GM19023 (cell line): ENCODE data around the gene CPSF4.

ENCODE experiments used
- ATAC-seq: cut with Tn5 transposase; IDR thresholded peaks from one replicate; pipeline ENCODE4 v1.9.1; 2021; ENCODE audit warnings: mild to moderate bottlenecking, moderate library complexity; ENCODE audit not compliant: unreplicated experiment

CPSF4 gene

DNA sequence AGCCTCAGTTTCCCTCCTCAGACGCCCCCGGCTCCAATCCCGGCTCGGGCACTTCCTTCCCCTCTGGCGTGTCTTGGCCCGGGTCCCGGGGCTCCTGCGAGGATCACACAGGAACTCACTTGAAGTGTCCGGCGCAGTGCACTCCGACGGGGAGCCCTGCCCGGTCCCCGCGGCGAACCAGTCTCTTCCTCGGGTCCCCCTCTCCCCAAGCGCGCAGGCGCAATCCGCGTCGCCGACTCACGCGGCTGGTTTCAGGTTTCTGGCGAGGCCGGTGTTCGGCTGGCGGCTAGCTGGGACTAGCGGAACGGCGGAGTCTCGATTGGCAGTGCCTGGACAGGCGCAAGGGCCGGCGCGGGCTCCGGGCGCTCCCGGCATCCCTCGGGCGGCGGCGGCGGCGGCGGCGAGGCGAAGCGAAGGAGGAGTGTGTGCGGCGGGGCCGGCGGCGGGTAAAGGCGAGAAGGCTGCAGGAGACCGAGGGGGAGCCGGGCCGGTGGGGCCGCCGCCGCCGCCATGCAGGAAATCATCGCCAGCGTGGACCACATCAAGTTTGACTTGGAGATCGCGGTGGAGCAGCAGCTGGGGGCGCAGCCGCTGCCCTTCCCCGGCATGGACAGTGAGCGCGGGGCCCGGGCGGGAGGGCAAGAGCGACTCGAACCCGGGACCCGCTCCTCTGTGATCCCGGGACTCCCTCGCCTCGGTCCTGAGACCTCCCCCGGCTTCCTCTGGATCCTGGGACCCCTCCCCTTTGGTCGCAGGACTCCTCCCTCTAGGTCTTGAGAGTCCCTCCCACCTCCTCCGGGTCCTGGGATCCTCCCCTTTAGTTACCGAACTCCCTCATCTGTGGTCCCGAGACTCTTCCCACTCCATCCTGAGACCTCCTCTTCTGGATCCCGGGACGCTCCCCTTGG is at the start of gene CPSF4, which contains the start of gene PTCD1:
CPSF4 (plus strand) TSS at position 371 of the 908 bp plus-strand sequence; CDS start at position 511, 140 bp downstream.
PTCD1 (minus strand) TSS at position 226 of the 908 bp plus-strand sequence. CDS start 3,556 bp downstream, outside the sequence.
- ATAC-seq: peak; percentile 87

DNA sequence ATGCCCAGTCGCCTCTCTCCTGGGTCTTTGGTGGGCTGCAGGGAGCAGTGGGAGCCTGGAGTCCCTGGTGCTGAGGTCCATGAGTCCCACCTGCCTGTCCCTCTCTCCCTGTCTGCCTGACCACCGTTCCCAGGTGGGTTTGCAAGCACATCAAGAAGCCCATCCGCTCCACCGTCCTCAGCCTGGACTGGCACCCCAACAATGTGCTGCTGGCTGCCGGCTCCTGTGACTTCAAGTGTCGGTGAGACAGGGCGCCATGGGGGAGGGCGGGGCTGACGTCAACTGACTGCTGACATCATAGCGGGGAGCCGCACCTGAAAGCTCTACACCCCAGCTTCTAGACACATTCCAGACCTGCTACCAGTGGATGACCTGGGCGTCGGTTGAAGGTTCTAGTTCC is 49.0 kb upstream of the CPSF4 start:
- no peak for ATAC-seq

DNA sequence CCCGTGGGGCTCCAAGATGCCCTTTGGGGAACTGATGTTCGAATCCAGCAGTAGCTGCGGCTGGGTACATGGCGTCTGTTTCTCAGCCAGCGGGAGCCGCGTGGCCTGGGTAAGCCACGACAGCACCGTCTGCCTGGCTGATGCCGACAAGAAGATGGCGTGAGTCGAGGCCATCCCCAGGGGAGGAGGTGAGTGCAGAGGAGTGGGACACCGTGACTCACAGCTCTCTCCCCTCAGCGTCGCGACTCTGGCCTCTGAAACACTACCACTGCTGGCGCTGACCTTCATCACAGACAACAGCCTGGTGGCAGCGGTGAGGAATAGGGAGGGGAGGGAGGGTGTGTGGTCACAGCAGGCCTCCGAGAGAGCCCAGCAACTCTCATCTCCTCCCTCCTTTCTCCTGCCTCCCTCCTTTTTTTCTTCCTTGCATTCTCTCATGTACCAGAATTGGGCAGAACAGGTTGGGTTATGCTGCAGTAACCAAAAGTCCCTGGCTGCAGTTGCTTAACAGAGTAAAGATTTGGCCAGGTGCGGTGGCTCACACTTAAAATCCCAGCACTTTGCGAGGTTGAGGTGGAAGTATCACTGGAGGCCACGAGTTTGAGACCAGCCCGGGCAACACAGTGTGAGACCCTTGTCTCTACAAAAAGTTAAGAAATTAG is 47.7 kb upstream of the CPSF4 start:
- ATAC-seq: no peak

- no peak for ATAC-seq
Observed at GRCh38 chr7:99392046-99392445, 46.7 kb upstream of the CPSF4 start.

GRCh38 chr7:99392659-99393354 is 45.9 kb upstream of the CPSF4 start:
- ATAC-seq: no peak

GRCh38 chr7:99393355-99394187 is 45.2 kb upstream of the CPSF4 start:
- ATAC-seq: no peak

- no peak for ATAC-seq
Observed at GRCh38 chr7:99394188-99394502, 44.6 kb upstream of the CPSF4 start.

DNA sequence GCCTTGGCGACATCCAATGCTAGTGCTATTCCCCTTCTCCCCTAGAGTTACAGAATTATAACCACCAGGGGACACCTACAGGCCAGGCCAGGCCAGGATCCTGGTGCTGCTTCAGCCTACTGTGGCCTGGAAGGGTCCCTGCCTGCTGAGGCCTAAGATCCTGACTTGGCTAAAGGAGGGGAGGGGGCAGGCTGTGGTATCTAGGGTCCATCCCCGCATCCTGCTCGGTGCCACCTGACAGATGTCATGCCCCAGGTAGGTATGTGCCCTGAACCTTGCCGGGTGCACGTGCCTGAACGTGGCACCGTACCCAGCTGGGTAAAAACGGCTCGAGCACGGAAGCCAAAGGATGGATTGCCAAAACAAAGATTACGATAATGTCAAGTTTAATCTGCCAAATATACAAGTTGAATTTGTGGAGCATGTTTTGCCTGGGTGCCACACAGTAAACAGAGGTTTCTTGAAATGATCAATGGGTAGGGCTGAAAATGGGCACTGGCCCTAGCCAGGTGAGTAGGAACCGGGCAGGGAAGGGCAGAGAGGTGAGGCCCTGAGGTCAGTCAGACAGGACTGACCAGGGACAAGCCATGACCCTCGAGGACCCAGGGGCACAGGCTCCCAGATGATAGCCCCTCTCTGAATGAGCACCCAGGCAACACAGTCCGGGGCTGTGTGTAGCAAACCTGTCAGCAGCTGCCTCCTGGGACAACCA is 43.0 kb upstream of the CPSF4 start:
- no peak for ATAC-seq

DNA sequence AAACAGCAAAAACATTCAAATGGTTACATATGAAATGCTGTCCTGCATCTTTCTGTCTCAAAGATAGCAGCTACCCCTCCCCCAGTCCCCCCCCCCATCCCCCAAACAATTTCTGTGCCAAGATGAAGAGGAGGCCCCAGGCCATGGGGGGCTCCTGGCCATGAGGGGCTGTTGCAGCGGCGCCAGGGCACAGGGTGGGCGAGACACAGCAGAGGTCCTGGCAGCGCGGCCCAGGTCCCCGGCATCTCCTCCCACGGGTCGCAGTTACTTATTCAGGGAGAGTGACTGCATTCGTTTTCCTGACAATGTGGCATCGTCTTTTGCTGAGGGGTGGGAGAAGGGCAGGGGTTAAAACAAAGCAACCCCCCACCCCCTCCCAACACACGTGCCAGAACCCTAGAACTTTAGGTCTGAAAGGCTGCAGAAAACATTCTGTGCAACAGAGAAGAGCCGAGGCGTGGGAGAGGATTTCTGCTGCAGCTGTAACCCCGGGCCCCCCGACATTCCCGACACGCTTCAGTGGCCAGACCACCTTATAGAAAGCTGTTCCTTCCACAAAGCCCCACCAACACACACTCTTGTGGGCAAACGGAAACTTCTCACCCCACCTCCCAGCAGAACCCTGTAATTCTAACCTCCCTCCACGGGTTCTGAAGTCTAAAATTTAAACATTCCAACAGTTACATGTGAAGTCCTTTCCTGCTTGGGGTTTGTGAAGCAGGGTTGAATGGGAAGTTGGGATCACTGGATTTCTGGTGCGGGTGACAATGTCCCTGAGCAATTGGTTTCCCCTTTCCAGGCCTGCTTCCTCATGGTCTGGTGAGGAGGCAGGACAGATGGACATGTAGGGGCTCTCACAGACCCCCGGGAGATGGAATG is 42.1 kb upstream of the CPSF4 start:
- ATAC-seq: no peak

DNA sequence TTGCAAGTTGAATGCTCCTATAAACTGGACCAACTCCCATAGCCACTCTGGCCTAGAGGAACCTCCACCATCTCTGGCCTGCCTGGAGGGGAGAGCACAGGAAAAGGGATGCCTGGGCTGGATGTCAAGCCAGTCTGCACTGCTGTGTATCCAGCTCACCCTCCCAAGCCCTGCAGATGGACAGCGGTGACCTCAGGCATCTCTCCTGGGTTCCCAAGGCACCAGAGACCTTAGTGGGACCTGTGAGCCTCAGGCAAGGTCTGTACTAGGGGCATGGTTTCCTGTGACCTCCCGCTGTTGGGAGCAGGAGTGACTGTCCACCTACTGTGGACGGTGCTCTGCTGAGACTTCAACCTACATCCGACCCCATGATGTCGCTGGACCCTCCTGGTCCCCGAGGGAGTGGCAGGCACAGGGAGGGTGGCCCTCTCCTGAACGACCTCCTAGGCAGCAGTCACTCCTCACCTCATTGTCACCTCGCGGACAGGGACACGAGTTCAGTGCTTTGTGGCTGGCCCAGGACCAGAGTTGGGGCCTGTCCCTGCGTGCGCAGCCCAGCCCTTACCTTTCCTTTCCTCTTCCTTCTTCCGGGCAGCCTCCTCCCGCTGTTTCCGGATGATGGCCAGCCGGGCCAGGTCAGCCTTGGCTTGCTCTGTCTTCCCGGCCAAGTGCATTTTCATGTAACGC is 41.3 kb upstream of the CPSF4 start:
- no peak for ATAC-seq

GRCh38 chr7:99398891-99399445 is 39.8 kb upstream of the CPSF4 start:
- ATAC-seq: no peak

GRCh38 chr7:99399597-99399996 is 39.1 kb upstream of the CPSF4 start:
- ATAC-seq: no peak

DNA sequence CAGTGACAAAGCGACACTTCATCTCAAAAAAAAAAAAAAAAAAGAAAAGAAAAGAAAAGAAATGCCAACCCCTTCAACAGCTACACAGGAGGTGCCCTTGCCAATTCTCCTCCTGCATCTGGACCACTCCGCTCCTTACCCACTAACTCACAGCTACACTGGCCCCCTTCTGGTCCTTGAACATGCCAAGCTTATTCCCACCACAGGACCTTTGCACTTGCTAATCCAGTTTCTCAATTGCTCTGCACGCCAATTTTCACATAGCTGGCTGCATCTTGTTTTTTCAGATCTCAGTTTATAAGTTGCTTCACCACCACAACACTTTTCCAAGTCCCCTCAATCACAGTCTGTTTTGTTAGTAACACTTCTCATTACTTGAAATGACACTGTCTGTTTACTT is 35.9 kb upstream of the CPSF4 start:
- ATAC-seq: no peak

- ATAC-seq: no peak
Observed at GRCh38 chr7:99403764-99404163, 35.0 kb upstream of the CPSF4 start.

DNA sequence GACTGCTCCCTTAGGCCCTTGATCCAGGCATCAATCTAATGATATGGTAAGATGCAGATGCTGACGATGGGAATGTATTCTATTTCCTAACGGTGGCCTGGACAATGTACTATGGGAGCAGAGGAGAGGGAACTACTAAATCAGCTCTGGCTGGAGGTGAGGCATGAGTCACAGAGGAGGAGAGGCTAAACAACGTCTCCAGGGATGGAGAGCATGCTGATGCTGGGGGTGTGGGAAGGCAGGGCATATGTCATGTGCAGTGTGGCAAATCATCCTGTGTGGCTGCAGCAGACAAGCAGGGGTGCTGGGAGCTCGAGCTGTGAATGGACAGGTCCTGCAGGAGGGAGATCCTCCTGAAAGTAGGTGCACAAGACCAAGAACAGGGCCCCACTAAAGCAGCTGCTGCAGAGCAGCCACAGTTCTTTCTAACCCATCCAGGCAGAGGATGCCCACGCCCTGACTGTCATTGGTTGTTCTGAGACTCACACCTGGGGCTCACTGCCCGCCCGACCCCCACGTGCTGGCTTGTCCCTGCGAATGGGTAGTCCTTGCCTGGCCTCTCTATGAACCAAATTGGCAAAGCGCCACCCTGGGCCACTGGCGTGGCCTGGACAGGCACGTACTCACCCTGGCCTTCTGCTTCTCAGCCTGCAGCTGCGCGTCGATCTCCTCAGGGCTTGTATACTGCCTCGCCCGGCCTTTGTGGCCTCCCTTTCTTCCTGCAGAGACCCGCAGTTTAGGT is 34.3 kb upstream of the CPSF4 start:
- ATAC-seq: no peak

DNA sequence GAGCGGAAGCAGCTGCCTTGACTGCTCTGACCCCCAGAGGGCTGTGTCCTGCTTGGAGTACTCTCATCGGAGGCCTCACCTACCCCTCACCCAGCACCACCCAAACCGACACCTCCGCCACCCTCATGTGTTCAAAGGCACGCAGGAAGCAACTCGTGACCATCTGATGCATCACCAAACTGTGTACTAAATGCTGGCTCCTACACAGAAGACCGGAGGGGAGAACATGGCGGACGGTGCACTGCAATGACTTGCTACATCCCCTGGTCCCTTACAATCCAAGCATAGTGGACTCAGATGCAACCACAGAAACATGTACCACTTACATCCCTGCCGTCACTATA is 33.8 kb upstream of the CPSF4 start:
- ATAC-seq: no peak

- no peak for ATAC-seq
Observed at GRCh38 chr7:99406557-99406956, 32.2 kb upstream of the CPSF4 start.
